Measurements from ENCODE around the gene VWC2L.

DNA sequence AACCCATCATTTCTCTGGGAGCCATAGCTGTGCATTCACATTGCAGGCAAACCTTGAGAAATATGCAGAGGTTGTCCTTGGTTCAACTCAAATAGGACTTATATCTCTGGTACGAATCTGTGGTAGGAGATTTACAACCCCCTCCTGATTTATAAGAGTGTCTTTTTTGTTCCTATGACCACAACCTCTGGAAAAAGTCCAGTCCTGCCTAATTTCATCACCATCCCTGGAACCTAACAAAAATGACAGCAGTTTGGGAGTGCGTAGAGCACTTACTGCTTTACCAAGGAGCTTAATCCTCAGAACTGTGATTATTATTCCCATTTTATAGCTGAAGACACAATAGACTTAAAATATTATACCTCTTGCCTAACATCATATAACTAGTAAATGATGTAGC lies 66.5 kb downstream of the VWC2L start:
- TF ChIP-seq EZH2 (IDR thresholded peaks at IDR 0.05; ENCODE audit: insufficient read depth, poor library complexity, severe bottlenecking), result no peak
- TF ChIP-seq EZH2phosphoT487 (IDR thresholded peaks at IDR 0.05; ENCODE audit: insufficient read depth, low read depth), result no peak
